ENCODE measurements around the gene MAGOHB.
"Not testable (repeated sequence)": the region's sequence is repeated elsewhere in the genome, so short reads cannot be mapped to it uniquely, and the experiment has no call there.

MAGOHB gene

DNA sequence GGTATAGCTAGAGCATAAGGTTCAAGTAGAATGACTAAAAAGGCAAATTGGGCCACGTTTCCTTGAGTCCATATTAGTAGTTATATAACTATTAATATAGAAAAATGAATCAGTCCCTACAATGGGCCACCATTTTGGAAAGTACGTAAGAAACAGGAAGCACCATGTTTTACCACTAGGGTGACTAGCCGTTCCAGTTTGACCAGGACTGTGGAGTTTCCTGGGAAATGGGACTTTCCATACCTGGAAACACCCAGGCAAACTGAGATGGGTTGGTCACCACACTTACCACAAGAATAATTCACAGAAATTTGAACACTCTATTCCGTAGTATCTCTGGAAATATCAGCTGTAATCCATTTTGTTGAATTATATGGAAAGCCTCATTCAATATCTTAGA lies 2.1 kb upstream of the MAGOHB start:
- H3K4me3 ChIP-seq (ENCODE audit: control insufficient read depth, low read depth, low read length): no peak overlapping the region
- TF ChIP-seq, protein P1, sequence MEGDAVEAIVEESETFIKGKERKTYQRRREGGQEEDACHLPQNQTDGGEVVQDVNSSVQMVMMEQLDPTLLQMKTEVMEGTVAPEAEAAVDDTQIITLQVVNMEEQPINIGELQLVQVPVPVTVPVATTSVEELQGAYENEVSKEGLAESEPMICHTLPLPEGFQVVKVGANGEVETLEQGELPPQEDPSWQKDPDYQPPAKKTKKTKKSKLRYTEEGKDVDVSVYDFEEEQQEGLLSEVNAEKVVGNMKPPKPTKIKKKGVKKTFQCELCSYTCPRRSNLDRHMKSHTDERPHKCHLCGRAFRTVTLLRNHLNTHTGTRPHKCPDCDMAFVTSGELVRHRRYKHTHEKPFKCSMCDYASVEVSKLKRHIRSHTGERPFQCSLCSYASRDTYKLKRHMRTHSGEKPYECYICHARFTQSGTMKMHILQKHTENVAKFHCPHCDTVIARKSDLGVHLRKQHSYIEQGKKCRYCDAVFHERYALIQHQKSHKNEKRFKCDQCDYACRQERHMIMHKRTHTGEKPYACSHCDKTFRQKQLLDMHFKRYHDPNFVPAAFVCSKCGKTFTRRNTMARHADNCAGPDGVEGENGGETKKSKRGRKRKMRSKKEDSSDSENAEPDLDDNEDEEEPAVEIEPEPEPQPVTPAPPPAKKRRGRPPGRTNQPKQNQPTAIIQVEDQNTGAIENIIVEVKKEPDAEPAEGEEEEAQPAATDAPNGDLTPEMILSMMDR (IDR thresholded peaks at IDR 0.05; ENCODE audit: control insufficient read depth, insufficient read depth, low read depth, low read length, missing control alignments): no peak
- DNase-seq (ENCODE audit: low read depth): no peak

DNA sequence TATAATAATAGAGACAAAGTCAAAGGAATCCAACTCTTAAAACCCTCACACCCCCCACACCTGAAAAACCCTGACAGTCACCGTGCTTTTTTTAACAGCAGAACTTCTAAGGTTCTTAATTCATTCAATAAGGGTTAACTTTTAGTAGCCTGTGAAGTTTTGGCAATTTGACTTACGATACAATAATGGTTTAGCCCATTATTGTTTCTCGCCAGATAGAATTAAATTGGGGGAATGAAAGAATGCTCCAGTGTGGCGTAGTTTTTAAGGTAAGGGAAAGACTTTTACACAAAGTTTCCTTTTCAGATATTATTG lies 604 bp upstream of the MAGOHB start:
- DNase-seq (ENCODE audit: low read depth): no peak
- TF ChIP-seq, protein P1 (IDR thresholded peaks at IDR 0.05; ENCODE audit: control insufficient read depth, insufficient read depth, low read depth, low read length, missing control alignments): no peak
- H3K4me3 ChIP-seq (ENCODE audit: control insufficient read depth, low read depth, low read length): peak overlapping the region; percentile 68

DNA sequence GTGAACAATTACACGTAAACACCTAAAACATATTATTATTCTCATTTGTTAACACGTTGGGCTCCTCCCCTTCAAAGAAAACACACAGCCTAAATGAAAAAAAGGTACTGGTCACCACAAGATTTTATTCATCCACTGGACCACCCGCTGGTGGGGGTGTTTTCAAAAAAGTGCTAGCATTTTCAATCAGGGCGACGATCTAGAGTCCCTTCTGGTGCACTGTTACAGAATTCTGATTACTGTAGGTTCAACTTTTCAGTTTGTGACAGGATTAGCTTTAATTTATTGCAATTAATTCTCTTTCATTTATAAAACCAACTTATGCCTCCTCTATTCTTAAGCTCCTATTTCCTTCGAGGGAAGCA lies 443 bp downstream of the MAGOHB start:
- peak overlapping the region; percentile 68 for H3K4me3 ChIP-seq (ENCODE audit: control insufficient read depth, low read depth, low read length)
- DNase-seq (ENCODE audit: low read depth): no peak
- TF ChIP-seq, protein P1 (IDR thresholded peaks at IDR 0.05; ENCODE audit: control insufficient read depth, insufficient read depth, low read depth, low read length, missing control alignments): no peak

DNA sequence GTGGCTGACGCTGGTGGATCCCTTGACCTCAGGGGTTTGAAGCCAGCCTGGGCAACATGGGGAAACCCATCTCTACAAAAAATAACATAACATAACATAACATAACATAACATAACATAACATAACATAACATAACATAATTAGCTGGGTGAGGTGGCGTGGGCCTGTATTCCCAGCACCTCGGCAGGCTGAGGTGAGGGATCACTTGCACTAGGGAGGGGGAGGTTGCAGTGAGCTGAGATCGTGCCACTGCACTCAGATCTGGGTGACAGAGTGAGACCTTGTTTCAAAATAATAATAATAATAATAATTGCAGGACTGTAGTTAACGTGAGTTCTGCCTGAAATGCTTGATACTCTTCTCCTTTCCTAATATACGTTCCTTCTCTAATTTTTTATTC lies 1.3 kb downstream of the MAGOHB start:
- H3K4me3 ChIP-seq (ENCODE audit: control insufficient read depth, low read depth, low read length): peak overlapping the region; percentile 68
- TF ChIP-seq, protein P1 (IDR thresholded peaks at IDR 0.05; ENCODE audit: control insufficient read depth, insufficient read depth, low read depth, low read length, missing control alignments): no peak
- no peak for DNase-seq (ENCODE audit: low read depth)

DNA sequence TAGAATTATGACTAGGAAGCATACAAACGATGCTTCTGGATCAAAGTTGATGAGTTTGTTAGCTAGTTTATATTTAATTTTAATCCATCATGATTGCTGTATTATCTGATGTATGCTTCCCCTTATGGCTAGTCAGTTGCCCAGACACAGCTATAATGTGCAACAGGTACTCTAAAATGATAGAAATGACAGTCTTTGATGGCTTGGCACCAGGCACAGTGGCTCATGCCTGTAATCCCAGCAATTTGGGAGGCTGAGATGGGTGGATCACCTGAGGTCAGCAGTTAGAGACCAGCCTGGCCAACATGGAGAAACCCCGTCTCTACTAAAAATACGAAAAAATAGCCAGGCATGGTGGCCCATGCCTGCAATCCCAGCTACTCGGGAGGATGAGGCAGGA lies 2.2 kb downstream of the MAGOHB start:
- DNase-seq (ENCODE audit: low read depth); H3K4me3 ChIP-seq (ENCODE audit: control insufficient read depth, low read depth, low read length): not testable (repeated sequence)

DNA sequence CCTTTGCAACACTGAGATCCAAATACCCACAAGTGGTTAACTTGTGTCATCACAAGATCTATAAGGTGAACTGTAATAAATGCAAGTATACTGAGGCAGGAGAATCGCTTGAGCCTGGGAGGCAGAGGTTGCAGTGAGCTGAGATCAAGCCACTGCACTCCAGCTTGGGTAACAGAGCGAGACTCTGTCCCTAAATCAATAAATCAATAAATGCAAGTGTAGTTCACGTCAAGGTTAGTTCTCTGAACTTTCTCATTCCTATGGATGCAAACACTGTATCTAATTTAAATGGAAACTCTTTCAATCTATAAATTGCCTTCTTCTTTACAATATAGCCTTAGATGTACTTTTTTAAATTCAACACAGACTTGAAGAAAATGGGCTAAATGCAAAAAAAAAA lies 3.2 kb downstream of the MAGOHB start:
- TF ChIP-seq, protein P1 (IDR thresholded peaks at IDR 0.05; ENCODE audit: control insufficient read depth, insufficient read depth, low read depth, low read length, missing control alignments): no peak
- H3K4me3 ChIP-seq (ENCODE audit: control insufficient read depth, low read depth, low read length): no peak overlapping the region
- no peak for DNase-seq (ENCODE audit: low read depth)

DNA sequence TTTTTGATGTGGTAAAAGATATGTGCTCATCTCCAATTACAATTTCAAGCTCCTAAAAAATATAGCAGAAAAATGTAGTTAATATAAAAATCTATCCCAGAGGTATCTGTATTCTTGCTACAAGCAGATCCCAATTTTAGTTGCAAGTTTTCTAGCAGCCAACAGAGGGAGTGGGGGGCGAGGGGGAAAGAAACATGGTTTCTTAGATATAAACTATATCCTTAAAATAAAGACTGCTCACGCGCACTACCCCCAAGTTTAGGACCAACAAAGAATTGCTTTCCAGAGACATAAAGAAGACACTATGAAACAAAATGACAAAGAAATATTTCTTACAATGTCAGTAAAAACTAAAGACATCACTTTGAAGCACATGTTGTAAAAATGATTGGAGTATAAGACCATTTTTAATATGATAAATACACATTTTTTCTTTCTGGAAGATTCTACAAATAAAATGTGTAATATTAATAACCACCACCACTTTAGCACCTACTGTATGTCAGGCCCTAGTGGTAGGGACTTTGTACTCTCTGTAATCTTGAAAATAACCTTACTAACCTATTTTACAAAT lies 5.4 kb downstream of the MAGOHB start:
- DNase-seq (ENCODE audit: low read depth): no peak
- no peak overlapping the region for H3K4me3 ChIP-seq (ENCODE audit: control insufficient read depth, low read depth, low read length)
- TF ChIP-seq, protein P1 (IDR thresholded peaks at IDR 0.05; ENCODE audit: control insufficient read depth, insufficient read depth, low read depth, low read length, missing control alignments): peak; percentile 48

Data from AG09309 (cell line).